GM23248 (cell line): Measurements from ENCODE around the gene TRIM13. TPM values are rescaled to one million over a fixed set of nuclear protein-coding genes. Genes with fewer than 3 reads are reported as not detected.

Experiments
- DNase-seq: peaks from one replicate; pipeline ENCODE4 v3.0.0-alpha.2; 2015
- H2AFZ ChIP-seq: fragments of 200-600 bp; sonication (generic); 2 replicates; pipeline ENCODE4 v1.6.1; 2016; ENCODE audit warnings: antibody characterized with exemption
- H3F3A ChIP-seq: fragments of 200-600 bp; sonication (generic); 2 replicates; pipeline ENCODE4 v1.6.1; 2016; ENCODE audit warnings: mild to moderate bottlenecking, antibody characterized with exemption, mixed run types; ENCODE audit not compliant: insufficient read depth
- H3K27ac ChIP-seq: fragments of 200-600 bp; sonication (generic); 2 replicates; pipeline ENCODE4 v1.5.1; 2016; ENCODE audit warnings: mild to moderate bottlenecking
- H3K27me3 ChIP-seq: fragments of 200-600 bp; sonication (generic); replicated peaks from 2 replicates; pipeline ENCODE4 v1.6.1; 2016; ENCODE audit warnings: mild to moderate bottlenecking; ENCODE audit not compliant: insufficient read depth
- H3K36me3 ChIP-seq: fragments of 200-600 bp; sonication (generic); 2 replicates; pipeline ENCODE4 v1.6.1; 2016; ENCODE audit warnings: low read depth, mild to moderate bottlenecking
- H3K4me1 ChIP-seq: fragments of 200-600 bp; sonication (generic); 2 replicates; pipeline ENCODE4 v1.6.1; 2016; ENCODE audit warnings: mild to moderate bottlenecking; ENCODE audit not compliant: insufficient read depth
- H3K4me2 ChIP-seq: fragments of 200-600 bp; sonication (generic); one replicate; pipeline ENCODE4 v1.6.1; 2016; ENCODE audit warnings: mild to moderate bottlenecking; ENCODE audit not compliant: unreplicated experiment
- H3K4me3 ChIP-seq: fragments of 200-600 bp; sonication (generic); 2 replicates; pipeline ENCODE4 v1.5.1; 2016; ENCODE audit warnings: mild to moderate bottlenecking
- H3K79me2 ChIP-seq: fragments of 200-600 bp; sonication (generic); 2 replicates; pipeline ENCODE4 v1.6.1; 2016; ENCODE audit warnings: mild to moderate bottlenecking; ENCODE audit not compliant: insufficient read depth
- H3K9ac ChIP-seq: fragments of 200-600 bp; sonication (generic); 2 replicates; pipeline ENCODE4 v1.6.1; 2016; ENCODE audit warnings: mild to moderate bottlenecking
- H3K9me2 ChIP-seq: fragments of 200-600 bp; sonication (generic); 2 replicates; pipeline ENCODE4 v1.6.1; 2016; ENCODE audit warnings: mixed run types, mild to moderate bottlenecking, moderate library complexity; ENCODE audit not compliant: insufficient read depth
- H3K9me3 ChIP-seq: fragments of 200-600 bp; sonication (generic); one replicate; pipeline ENCODE4 v1.6.1; 2017; ENCODE audit warnings: low read depth
- H4K20me1 ChIP-seq: fragments of 200-600 bp; sonication (generic); 2 replicates; pipeline ENCODE4 v1.6.0; 2016; ENCODE audit not compliant: insufficient read depth
- EZH2 ChIP-seq: fragments of 200-600 bp; sonication (generic); IDR thresholded peaks from 2 replicates; pipeline ENCODE4 v1.6.1; 2018; ENCODE audit warnings: antibody characterized with exemption, mild to moderate bottlenecking; ENCODE audit not compliant: insufficient read depth, poor library complexity, severe bottlenecking
- EZH2phosphoT487 ChIP-seq: fragments of 200-600 bp; sonication (generic); IDR thresholded peaks from 2 replicates; pipeline ENCODE4 v1.6.1; 2018; ENCODE audit warnings: antibody characterized with exemption, moderate library complexity, mild to moderate bottlenecking, low read depth; ENCODE audit not compliant: insufficient read depth
- WGBS, 2 experiments: methylation state at CpG; one replicate each; pipeline ENCODE4 v1.1.6; 2015 to 2017; ENCODE audit warnings: low lambda C conversion rate in 2 of 2, low coverage in 1 of 2; ENCODE audit errors: missing lambda C conversion rate in 2 of 2; 5-methylcytosine and 5-hydroxymethylcytosine counted together
- in situ Hi-C: fragments of 300-500 bp; cut with MboI; formaldehyde crosslinking; loops from 2 replicates; pipeline ENCODE4 v1.15.0; 2020
- polyA plus RNA-seq: library from polyadenylated mRNA; unstranded; fragments of >200 nt; fragmentation: Nextera tagmentation; extraction: Ambion mirVana; gene quantifications from 2 replicates; pipeline ENCODE4 v1.2.1, GENCODE V29; 2016
- total RNA-seq: library from RNA; depleted of rRNA; stranded (reverse); fragments of >200 nt; shearing (Covaris generic); gene quantifications from 2 replicates; pipeline ENCODE4 v1.2.3, GENCODE V29; 2014

The TRIM13 gene
- total and polyA plus RNA-seq, 2 experiments from 2014 or later = 20.2 to 24.0 TPM

DNA sequence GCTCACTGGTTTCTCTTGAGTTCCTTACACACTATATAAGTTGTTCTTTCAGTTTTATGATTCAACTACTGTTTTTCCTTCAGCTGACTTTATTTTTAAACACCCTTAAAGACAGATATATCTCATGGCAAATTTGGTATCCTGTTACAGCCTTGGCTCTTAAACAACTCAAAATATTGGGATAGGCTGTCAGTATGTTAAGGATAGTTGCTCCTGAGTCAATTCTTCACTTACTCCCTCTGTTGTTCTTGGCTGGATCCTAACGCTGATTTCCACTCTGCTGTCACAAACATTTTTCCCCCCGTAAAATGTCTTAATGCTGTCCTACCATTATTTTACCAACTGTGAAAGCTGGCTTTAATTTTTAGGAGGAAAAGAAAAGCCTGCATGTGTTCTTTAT lies 19.6 kb downstream of the TRIM13 start:
- TF ChIP-seq EZH2 (no peak), EZH2phosphoT487 (no peak)
- in situ Hi-C loops = no loop called here
- Histone ChIP-seq H3K9ac (no peak overlapping the region), H3K36me3 (peaks cover 37% of the 10 kb centered on the region), H3K9me3 (no peaks in the 10 kb centered on the region), H3K4me1 (peaks cover 14% of the 10 kb centered on the region), H3K4me3 (no peak overlapping the region), H3F3A (peaks cover 49% of the 10 kb centered on the region), H3K9me2 (no peaks in the 10 kb centered on the region), H3K4me2 (no peak overlapping the region), H4K20me1 (no peaks in the 10 kb centered on the region), H3K27ac (no peak overlapping the region), H2AFZ (no peak overlapping the region), H3K27me3 (no peaks in the 10 kb centered on the region), H3K79me2 (peaks cover 38% of the 10 kb centered on the region)
- DNase-seq = no peak
- 77 to 79% methylated on average over 2 of the region's 2 CpGs for WGBS, 2 experiments

- Histone ChIP-seq H3K4me2 (no peak overlapping the region), H3K27ac (no peak overlapping the region), H3K9me2 (no peaks in the 10 kb centered on the region), H3K27me3 (no peaks in the 10 kb centered on the region), H4K20me1 (no peaks in the 10 kb centered on the region), H2AFZ (no peak overlapping the region), H3K79me2 (peaks cover 24% of the 10 kb centered on the region), H3K4me3 (no peak overlapping the region), H3K9me3 (no peaks in the 10 kb centered on the region), H3K36me3 (peaks cover 28% of the 10 kb centered on the region), H3F3A (peaks cover 43% of the 10 kb centered on the region), H3K9ac (no peak overlapping the region), H3K4me1 (peaks cover 14% of the 10 kb centered on the region)
- no peak for DNase-seq
- TF ChIP-seq EZH2 (no peak), EZH2phosphoT487 (no peak)
- in situ Hi-C loops = no loop called here
Observed at GRCh38 chr13:50017819-50018218, 21.0 kb downstream of the TRIM13 start.

- H3K27me3 ChIP-seq = no peaks in the 10 kb centered on the region
- in situ Hi-C loops = no loop called here
- H3K4me2 ChIP-seq = no peak overlapping the region
- no peak overlapping the region for H2AFZ ChIP-seq
- peaks cover 14% of the 10 kb centered on the region; the same call in 1 of the 2 replicates for H3F3A ChIP-seq
- no peak overlapping the region for H3K27ac ChIP-seq
- H3K4me1 ChIP-seq = no peaks in the 10 kb centered on the region
- H3K9me3 ChIP-seq = no peaks in the 10 kb centered on the region
- no peak overlapping the region for H3K4me3 ChIP-seq
- TF ChIP-seq EZH2phosphoT487 = no peak
- DNase-seq = no peak
- no peaks in the 10 kb centered on the region for H4K20me1 ChIP-seq
- WGBS, 2 experiments = 16 to 17% methylated on average over 1 of the region's 1 CpG
- peaks cover 6% of the 10 kb centered on the region for H3K36me3 ChIP-seq
- no peaks in the 10 kb centered on the region for H3K9me2 ChIP-seq
- H3K79me2 ChIP-seq = no peaks in the 10 kb centered on the region
- no peak overlapping the region for H3K9ac ChIP-seq
Observed at GRCh38 chr13:50025436-50025835, 28.6 kb downstream of the TRIM13 start.

DNA sequence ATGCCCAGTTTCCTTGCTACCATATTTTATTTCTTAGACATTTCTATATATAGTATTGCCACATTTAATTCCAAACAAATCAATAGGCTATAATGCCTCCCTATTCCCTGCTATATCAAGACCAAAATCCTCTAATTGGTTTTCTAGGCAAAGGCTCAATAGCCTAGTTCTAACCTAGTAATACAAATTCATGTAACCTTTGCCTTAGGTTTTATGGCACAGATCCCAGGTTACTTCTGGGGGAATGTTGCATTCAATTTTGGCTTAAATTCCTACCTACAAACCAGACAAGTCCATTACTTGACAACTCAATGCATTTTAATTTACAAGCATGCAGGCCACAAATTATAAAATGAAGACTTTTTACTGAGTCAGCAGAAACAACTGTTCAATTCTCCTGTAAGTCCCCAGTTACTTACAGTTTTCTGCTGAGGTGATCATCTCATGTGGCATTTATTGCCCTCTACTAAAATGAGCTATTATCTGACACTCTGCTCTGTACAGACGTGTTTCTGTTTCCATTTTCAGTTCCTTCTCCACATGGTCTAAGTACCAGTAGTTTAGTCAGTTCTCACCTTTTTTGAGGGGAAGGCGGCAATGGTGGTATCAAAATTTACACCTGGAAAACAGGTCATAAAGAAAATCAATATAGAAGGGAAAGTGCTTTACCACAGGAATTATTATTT lies 30.1 kb downstream of the TRIM13 start:
- no peaks in the 10 kb centered on the region for H3K9me2 ChIP-seq
- H4K20me1 ChIP-seq = no peaks in the 10 kb centered on the region
- TF ChIP-seq EZH2 (no peak), EZH2phosphoT487 (no peak)
- H3K4me1 ChIP-seq = no peaks in the 10 kb centered on the region
- no peak overlapping the region for H3K9ac ChIP-seq
- no peak overlapping the region for H3K4me3 ChIP-seq
- no peak overlapping the region for H2AFZ ChIP-seq
- no peak for DNase-seq
- H3K36me3 ChIP-seq = peaks cover 3% of the 10 kb centered on the region
- 85 to 92% methylated on average over 2 of the region's 2 CpGs for WGBS, 2 experiments
- no peak overlapping the region for H3K4me2 ChIP-seq
- no peak overlapping the region for H3K27ac ChIP-seq
- H3K9me3 ChIP-seq = no peaks in the 10 kb centered on the region
- in situ Hi-C loops = no loop called here
- no peaks in the 10 kb centered on the region for H3K79me2 ChIP-seq
- H3K27me3 ChIP-seq = no peaks in the 10 kb centered on the region
- peaks cover 14% of the 10 kb centered on the region; the same call in 1 of the 2 replicates for H3F3A ChIP-seq

- Histone ChIP-seq H3F3A (peaks cover 3% of the 10 kb centered on the region; the same call in 1 of the 2 replicates), H3K9me2 (no peaks in the 10 kb centered on the region), H3K9me3 (no peaks in the 10 kb centered on the region), H3K4me3 (no peak overlapping the region), H3K27me3 (no peaks in the 10 kb centered on the region), H3K27ac (no peak overlapping the region), H4K20me1 (no peaks in the 10 kb centered on the region), H2AFZ (no peak overlapping the region), H3K9ac (no peak overlapping the region), H3K79me2 (no peaks in the 10 kb centered on the region), H3K4me1 (peaks cover 8% of the 10 kb centered on the region; the same call in 1 of the 2 replicates), H3K36me3 (no peaks in the 10 kb centered on the region; the same call in 1 of the 2 replicates), H3K4me2 (no peak overlapping the region)
- TF ChIP-seq EZH2 (no peak), EZH2phosphoT487 (no peak)
- DNase-seq = peak; percentile 3
- WGBS, 2 experiments = 96 to 100% methylated on average over 3 of the region's 3 CpGs
- in situ Hi-C loops = no loop called here
Observed at GRCh38 chr13:50030315-50030714, 33.5 kb downstream of the TRIM13 start.
